HG03175 (cell line): ENCODE measurements around the gene TENM3.

Experiments
- ATAC-seq: cut with Tn5 transposase; IDR thresholded peaks from one replicate; pipeline ENCODE4 v1.9.1; 2021; ENCODE audit warnings: mild to moderate bottlenecking, moderate library complexity; ENCODE audit not compliant: unreplicated experiment

TENM3 gene

GRCh38 chr4:182705389-182705788, 462.2 kb downstream of the TENM3 start:
- ATAC-seq: no peak

GRCh38 chr4:182711211-182711610, 468.0 kb downstream of the TENM3 start:
- no peak for ATAC-seq

- no peak for ATAC-seq
These were observed 472.3 kb downstream of the TENM3 start for GRCh38 chr4:182715548-182715947.

GRCh38 chr4:182716192-182716591, 473.0 kb downstream of the TENM3 start:
- no peak for ATAC-seq

- ATAC-seq: peak; percentile 64
These were observed 474.8 kb downstream of the TENM3 start for GRCh38 chr4:182717788-182718583.

GRCh38 chr4:182724414-182724813, 481.2 kb downstream of the TENM3 start:
- no peak for ATAC-seq

GRCh38 chr4:182729516-182729915, 486.3 kb downstream of the TENM3 start:
- no peak for ATAC-seq

GRCh38 chr4:182730791-182731190, 487.6 kb downstream of the TENM3 start:
- ATAC-seq: no peak

GRCh38 chr4:182736207-182736606, 493.0 kb downstream of the TENM3 start:
- no peak for ATAC-seq

GRCh38 chr4:182738283-182739047, 495.3 kb downstream of the TENM3 start:
- no peak for ATAC-seq

GRCh38 chr4:182740256-182740655, 497.1 kb downstream of the TENM3 start:
- ATAC-seq: no peak

- ATAC-seq: no peak
These were observed 497.9 kb downstream of the TENM3 start for GRCh38 chr4:182741054-182741453.

- ATAC-seq: no peak
These were observed 498.7 kb downstream of the TENM3 start for GRCh38 chr4:182741914-182742313.

GRCh38 chr4:182743815-182744214, 500.6 kb downstream of the TENM3 start:
- ATAC-seq: no peak

- ATAC-seq: no peak
These were observed 502.0 kb downstream of the TENM3 start for GRCh38 chr4:182745237-182745636.

- no peak for ATAC-seq
These were observed 503.7 kb downstream of the TENM3 start for GRCh38 chr4:182746876-182747275.

- ATAC-seq: no peak
These were observed 505.1 kb downstream of the TENM3 start for GRCh38 chr4:182748283-182748682.

- no peak for ATAC-seq
These were observed 505.7 kb downstream of the TENM3 start for GRCh38 chr4:182748949-182749348.

- ATAC-seq: no peak
These were observed 506.5 kb downstream of the TENM3 start for GRCh38 chr4:182749667-182750167.

GRCh38 chr4:182752158-182752910, 509.1 kb downstream of the TENM3 start:
- no peak for ATAC-seq

GRCh38 chr4:182754895-182755294, 511.7 kb downstream of the TENM3 start:
- no peak for ATAC-seq
